ENCODE results near the gene NRXN3. TPM values are rescaled to one million over a fixed set of nuclear protein-coding genes. Genes with fewer than 3 reads are reported as not detected.

NRXN3 gene
- total RNA-seq, 4 donors from 2014 or later = 0.56 to 1.6 (median 1.1) TPM

DNA sequence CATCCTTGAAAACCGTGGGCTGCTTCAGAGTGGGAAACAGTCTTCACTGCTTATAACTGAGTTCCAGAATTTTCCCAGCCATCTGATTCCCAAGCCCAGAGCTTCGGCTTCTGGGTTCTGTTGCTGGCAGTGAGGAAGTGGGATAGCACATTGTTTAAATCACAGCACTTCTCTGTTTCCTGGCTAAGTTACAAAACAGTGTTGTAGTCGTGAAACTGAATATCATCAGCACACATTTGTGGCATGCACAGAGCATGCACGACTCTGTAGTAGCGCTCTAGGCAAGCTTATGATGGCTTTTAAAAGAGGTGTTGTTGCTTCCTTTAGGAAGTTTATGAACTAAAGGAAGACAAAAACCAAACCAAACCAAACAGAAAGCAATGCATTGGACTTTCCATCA, 1005.5 kb downstream of the NRXN3 start:
- no peak for TF ChIP-seq POLR2A (IDR thresholded peaks at IDR 0.05)
- TF ChIP-seq, protein P1, sequence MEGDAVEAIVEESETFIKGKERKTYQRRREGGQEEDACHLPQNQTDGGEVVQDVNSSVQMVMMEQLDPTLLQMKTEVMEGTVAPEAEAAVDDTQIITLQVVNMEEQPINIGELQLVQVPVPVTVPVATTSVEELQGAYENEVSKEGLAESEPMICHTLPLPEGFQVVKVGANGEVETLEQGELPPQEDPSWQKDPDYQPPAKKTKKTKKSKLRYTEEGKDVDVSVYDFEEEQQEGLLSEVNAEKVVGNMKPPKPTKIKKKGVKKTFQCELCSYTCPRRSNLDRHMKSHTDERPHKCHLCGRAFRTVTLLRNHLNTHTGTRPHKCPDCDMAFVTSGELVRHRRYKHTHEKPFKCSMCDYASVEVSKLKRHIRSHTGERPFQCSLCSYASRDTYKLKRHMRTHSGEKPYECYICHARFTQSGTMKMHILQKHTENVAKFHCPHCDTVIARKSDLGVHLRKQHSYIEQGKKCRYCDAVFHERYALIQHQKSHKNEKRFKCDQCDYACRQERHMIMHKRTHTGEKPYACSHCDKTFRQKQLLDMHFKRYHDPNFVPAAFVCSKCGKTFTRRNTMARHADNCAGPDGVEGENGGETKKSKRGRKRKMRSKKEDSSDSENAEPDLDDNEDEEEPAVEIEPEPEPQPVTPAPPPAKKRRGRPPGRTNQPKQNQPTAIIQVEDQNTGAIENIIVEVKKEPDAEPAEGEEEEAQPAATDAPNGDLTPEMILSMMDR (IDR thresholded peaks at IDR 0.05) = no peak
- Histone ChIP-seq H3K4me3 (replicated peaks in 1 of 3) (no peak overlapping the region), H3K36me3 (no peaks in the 10 kb centered on the region), H3K9me3 (no peaks in the 10 kb centered on the region), H3K27me3 (no peaks in the 10 kb centered on the region), H3K27ac (no peak overlapping the region), H3K4me1 (no peaks in the 10 kb centered on the region)
- WGBS, 2 donors = 56 to 58% methylated on average over 5 of the region's 5 CpGs
- DNase-seq = no peak
- intact Hi-C loops (cut with DNase I) = no loop called here

DNA sequence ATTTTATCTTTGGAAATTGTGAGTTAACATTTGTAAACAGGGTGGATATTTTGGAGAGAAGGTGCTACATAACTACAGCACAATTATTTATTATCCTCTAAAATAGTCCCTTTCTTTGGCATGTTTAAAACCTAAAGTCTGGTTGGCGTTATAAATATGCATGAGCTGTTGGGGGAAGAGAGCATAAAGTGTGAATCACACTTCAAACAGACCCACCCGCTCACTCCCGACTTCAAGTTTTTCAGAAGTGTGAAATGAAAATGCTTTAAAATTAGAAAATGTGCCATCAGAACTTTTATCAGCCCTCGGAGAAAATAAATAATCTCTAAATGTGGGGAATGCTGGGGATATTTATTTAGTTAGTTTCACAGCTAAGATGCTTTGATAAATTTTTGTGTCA, 1006.9 kb downstream of the NRXN3 start:
- intact Hi-C loops (cut with DNase I) = no loop called here
- Histone ChIP-seq H3K9me3 (no peaks in the 10 kb centered on the region), H3K27me3 (no peaks in the 10 kb centered on the region), H3K4me3 (replicated peaks in 1 of 3) (no peak overlapping the region), H3K36me3 (no peaks in the 10 kb centered on the region), H3K4me1 (no peaks in the 10 kb centered on the region), H3K27ac (no peak overlapping the region)
- WGBS, 2 donors = 78 to 86% methylated on average over 4 of the region's 4 CpGs
- DNase-seq = no peak
- TF ChIP-seq POLR2A (IDR thresholded peaks at IDR 0.05) = no peak
- TF ChIP-seq, protein P1 (IDR thresholded peaks at IDR 0.05) = no peak

GRCh38 chr14:79178719-79179118, 1008.5 kb downstream of the NRXN3 start:
- Histone ChIP-seq H3K4me3 (replicated peaks in 1 of 3) (no peak overlapping the region), H3K9me3 (no peaks in the 10 kb centered on the region), H3K27ac (no peak overlapping the region), H3K4me1 (no peaks in the 10 kb centered on the region), H3K27me3 (no peaks in the 10 kb centered on the region), H3K36me3 (no peaks in the 10 kb centered on the region)
- no peak for DNase-seq
- TF ChIP-seq, protein P1 (IDR thresholded peaks at IDR 0.05) = no peak
- TF ChIP-seq POLR2A (IDR thresholded peaks at IDR 0.05) = no peak
- intact Hi-C loops (cut with DNase I) = no loop called here

GRCh38 chr14:79179985-79180384, 1009.8 kb downstream of the NRXN3 start:
- Histone ChIP-seq H3K4me3 (replicated peaks in 1 of 3) (no peak overlapping the region), H3K9me3 (no peaks in the 10 kb centered on the region), H3K4me1 (no peaks in the 10 kb centered on the region), H3K27ac (no peak overlapping the region), H3K27me3 (no peaks in the 10 kb centered on the region), H3K36me3 (no peaks in the 10 kb centered on the region)
- intact Hi-C loops (cut with DNase I) = no loop called here
- TF ChIP-seq, protein P1 (IDR thresholded peaks at IDR 0.05) = no peak
- 85 to 97% methylated on average over 4 of the region's 4 CpGs for WGBS, 2 donors
- DNase-seq = no peak

DNA sequence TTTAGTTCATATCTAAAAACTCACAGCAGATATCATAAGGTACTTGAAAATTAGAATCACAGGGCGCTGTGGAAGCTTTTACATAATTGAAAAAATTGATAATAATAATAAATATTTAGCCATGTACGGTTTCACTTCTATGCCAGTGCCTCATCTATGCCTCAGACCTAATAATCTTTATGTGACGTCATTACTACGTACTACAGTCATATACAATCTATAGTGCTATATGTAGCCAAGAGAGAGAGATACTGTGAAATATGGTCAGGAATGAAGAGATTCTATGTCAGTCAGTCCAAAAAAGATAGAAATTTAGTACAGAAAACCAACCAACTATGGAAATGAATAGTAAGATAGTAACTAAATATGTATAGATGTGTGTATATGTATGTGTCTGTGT, 1010.5 kb downstream of the NRXN3 start:
- TF ChIP-seq POLR2A (IDR thresholded peaks at IDR 0.05) = no peak
- TF ChIP-seq, protein P1 (IDR thresholded peaks at IDR 0.05) = no peak
- intact Hi-C loops (cut with DNase I) = no loop called here
- Histone ChIP-seq H3K27me3 (no peaks in the 10 kb centered on the region), H3K4me3 (replicated peaks in 1 of 3) (no peak overlapping the region), H3K9me3 (no peaks in the 10 kb centered on the region), H3K4me1 (no peaks in the 10 kb centered on the region), H3K27ac (no peak overlapping the region), H3K36me3 (no peaks in the 10 kb centered on the region)
- no peak for DNase-seq
- WGBS, 2 donors = 93 to 95% methylated on average over 4 of the region's 4 CpGs
